ENCODE measurements around the gene SFXN1.

SFXN1 gene

DNA sequence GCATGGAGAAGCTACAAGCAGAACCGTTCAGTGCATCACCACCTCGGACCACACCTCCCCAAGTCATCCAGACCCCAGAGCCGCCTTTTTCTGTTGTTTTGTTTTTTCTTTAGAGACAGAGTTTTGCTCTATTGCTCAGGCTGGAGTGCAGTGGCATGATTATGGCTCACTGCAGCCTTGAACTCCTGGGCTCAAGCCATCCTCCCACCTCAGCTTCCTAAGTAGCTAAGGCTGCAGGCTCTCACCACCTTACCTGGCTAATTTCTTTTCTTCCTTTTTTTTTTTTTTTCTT, 13.5 kb upstream of the SFXN1 start:
- TF ChIP-seq EP300 (IDR thresholded peaks at IDR 0.05; ENCODE audit: borderline replicate concordance) (no peak), RAD21 (IDR thresholded peaks at IDR 0.05; ENCODE audit: low read depth) (no peak), TEAD4 (IDR thresholded peaks at IDR 0.05) (no peak), TAF1 (IDR thresholded peaks at IDR 0.05; ENCODE audit: low read depth) (no peak), YY1 (IDR thresholded peaks at IDR 0.05; ENCODE audit: low read depth) (no peak), CEBPB (IDR thresholded peaks at IDR 0.05) (no peak), CREB1 (IDR thresholded peaks at IDR 0.05; ENCODE audit: low read depth) (no peak), ZBTB7A (IDR thresholded peaks at IDR 0.05; ENCODE audit: low read depth) (no peak), TCF12 (IDR thresholded peaks at IDR 0.05; ENCODE audit: low read depth) (no peak), EGR1 (IDR thresholded peaks at IDR 0.05) (no peak), FOXM1 (IDR thresholded peaks at IDR 0.05; ENCODE audit: borderline replicate concordance, low read depth) (no peak), NFIC (IDR thresholded peaks at IDR 0.05) (no peak)
- TF ChIP-seq, protein P1, sequence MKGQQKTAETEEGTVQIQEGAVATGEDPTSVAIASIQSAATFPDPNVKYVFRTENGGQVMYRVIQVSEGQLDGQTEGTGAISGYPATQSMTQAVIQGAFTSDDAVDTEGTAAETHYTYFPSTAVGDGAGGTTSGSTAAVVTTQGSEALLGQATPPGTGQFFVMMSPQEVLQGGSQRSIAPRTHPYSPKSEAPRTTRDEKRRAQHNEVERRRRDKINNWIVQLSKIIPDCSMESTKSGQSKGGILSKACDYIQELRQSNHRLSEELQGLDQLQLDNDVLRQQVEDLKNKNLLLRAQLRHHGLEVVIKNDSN (IDR thresholded peaks at IDR 0.05): no peak
- TF ChIP-seq, protein P2, sequence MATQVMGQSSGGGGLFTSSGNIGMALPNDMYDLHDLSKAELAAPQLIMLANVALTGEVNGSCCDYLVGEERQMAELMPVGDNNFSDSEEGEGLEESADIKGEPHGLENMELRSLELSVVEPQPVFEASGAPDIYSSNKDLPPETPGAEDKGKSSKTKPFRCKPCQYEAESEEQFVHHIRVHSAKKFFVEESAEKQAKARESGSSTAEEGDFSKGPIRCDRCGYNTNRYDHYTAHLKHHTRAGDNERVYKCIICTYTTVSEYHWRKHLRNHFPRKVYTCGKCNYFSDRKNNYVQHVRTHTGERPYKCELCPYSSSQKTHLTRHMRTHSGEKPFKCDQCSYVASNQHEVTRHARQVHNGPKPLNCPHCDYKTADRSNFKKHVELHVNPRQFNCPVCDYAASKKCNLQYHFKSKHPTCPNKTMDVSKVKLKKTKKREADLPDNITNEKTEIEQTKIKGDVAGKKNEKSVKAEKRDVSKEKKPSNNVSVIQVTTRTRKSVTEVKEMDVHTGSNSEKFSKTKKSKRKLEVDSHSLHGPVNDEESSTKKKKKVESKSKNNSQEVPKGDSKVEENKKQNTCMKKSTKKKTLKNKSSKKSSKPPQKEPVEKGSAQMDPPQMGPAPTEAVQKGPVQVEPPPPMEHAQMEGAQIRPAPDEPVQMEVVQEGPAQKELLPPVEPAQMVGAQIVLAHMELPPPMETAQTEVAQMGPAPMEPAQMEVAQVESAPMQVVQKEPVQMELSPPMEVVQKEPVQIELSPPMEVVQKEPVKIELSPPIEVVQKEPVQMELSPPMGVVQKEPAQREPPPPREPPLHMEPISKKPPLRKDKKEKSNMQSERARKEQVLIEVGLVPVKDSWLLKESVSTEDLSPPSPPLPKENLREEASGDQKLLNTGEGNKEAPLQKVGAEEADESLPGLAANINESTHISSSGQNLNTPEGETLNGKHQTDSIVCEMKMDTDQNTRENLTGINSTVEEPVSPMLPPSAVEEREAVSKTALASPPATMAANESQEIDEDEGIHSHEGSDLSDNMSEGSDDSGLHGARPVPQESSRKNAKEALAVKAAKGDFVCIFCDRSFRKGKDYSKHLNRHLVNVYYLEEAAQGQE (IDR thresholded peaks at IDR 0.05; ENCODE audit: low read depth): no peak
- TF ChIP-seq, protein P3, sequence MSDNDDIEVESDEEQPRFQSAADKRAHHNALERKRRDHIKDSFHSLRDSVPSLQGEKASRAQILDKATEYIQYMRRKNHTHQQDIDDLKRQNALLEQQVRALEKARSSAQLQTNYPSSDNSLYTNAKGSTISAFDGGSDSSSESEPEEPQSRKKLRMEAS (IDR thresholded peaks at IDR 0.05): no peak

DNA sequence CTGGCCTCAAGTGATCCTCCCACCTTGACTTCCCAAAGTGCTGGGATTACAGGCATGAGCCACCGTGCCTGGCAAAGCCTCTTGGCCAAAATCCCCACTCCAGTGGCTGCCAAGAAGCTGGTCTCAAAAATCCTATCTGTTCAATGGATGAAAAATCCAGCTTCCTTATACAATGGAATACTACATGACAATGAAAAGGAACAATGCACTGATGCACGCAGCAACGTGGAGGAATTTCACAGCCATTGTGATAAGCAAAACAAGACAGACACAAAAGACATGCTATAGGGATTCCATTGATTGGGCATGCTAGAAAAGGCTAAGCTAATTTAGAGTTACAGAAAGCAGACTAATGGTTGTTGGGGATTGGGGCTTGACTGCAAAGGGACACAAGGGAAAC, 13.1 kb upstream of the SFXN1 start:
- TF ChIP-seq CEBPB (IDR thresholded peaks at IDR 0.05) (no peak), NFIC (IDR thresholded peaks at IDR 0.05) (no peak), CREB1 (IDR thresholded peaks at IDR 0.05; ENCODE audit: low read depth) (no peak), RAD21 (IDR thresholded peaks at IDR 0.05; ENCODE audit: low read depth) (no peak), EGR1 (IDR thresholded peaks at IDR 0.05) (no peak), TCF12 (IDR thresholded peaks at IDR 0.05; ENCODE audit: low read depth) (no peak), YY1 (IDR thresholded peaks at IDR 0.05; ENCODE audit: low read depth) (no peak), EP300 (IDR thresholded peaks at IDR 0.05; ENCODE audit: borderline replicate concordance) (no peak)
- TF ChIP-seq, protein P1 (IDR thresholded peaks at IDR 0.05): no peak

DNA sequence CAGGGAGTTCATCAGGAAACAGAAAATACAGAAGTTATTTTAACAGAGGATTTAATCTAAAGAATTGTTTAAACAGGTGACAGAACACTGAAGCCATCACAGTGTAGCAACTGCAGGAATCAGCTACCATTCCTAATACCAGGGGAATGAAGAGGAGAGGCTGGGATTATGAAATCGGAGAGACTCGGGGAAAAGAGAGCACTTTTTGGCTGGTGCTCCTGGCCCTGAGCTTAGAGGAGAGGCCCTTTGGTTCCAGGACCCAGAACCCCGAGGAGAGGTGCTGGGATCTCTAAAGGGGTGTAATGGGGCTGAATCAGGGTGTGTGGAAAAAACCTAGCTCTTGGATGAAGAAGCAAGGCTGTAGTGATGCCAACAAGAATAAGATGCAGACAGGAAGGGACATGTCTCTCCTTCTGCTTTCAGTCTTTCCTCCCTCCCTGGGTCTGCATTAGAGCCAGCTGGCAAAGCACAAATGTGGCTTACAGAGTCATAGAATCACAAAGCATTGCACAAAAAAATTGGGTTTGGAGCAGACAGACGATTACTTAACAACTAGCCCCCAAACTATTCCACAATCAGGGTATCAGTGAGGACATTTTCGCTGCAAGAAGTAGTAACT, 11.6 kb upstream of the SFXN1 start:
- no peak for TF ChIP-seq CREB1 (IDR thresholded peaks at IDR 0.05; ENCODE audit: low read depth)
- TF ChIP-seq, protein P2 (IDR thresholded peaks at IDR 0.05; ENCODE audit: low read depth): no peak
- TF ChIP-seq, protein P3 (IDR thresholded peaks at IDR 0.05): no peak
- TF ChIP-seq NFIC (IDR thresholded peaks at IDR 0.05): no peak
- no peak for TF ChIP-seq ZBTB7A (IDR thresholded peaks at IDR 0.05; ENCODE audit: low read depth)
- TF ChIP-seq, protein P1 (IDR thresholded peaks at IDR 0.05): no peak
- no peak for TF ChIP-seq TAF1 (IDR thresholded peaks at IDR 0.05; ENCODE audit: low read depth)
- TF ChIP-seq TCF12 (IDR thresholded peaks at IDR 0.05; ENCODE audit: low read depth): no peak
- no peak for TF ChIP-seq CEBPB (IDR thresholded peaks at IDR 0.05)
- TF ChIP-seq EGR1 (IDR thresholded peaks at IDR 0.05): no peak
- TF ChIP-seq TEAD4 (IDR thresholded peaks at IDR 0.05): no peak
- no peak for TF ChIP-seq EP300 (IDR thresholded peaks at IDR 0.05; ENCODE audit: borderline replicate concordance)
- no peak for TF ChIP-seq YY1 (IDR thresholded peaks at IDR 0.05; ENCODE audit: low read depth)
- TF ChIP-seq FOXM1 (IDR thresholded peaks at IDR 0.05; ENCODE audit: borderline replicate concordance, low read depth): no peak
- no peak for TF ChIP-seq RAD21 (IDR thresholded peaks at IDR 0.05; ENCODE audit: low read depth)

DNA sequence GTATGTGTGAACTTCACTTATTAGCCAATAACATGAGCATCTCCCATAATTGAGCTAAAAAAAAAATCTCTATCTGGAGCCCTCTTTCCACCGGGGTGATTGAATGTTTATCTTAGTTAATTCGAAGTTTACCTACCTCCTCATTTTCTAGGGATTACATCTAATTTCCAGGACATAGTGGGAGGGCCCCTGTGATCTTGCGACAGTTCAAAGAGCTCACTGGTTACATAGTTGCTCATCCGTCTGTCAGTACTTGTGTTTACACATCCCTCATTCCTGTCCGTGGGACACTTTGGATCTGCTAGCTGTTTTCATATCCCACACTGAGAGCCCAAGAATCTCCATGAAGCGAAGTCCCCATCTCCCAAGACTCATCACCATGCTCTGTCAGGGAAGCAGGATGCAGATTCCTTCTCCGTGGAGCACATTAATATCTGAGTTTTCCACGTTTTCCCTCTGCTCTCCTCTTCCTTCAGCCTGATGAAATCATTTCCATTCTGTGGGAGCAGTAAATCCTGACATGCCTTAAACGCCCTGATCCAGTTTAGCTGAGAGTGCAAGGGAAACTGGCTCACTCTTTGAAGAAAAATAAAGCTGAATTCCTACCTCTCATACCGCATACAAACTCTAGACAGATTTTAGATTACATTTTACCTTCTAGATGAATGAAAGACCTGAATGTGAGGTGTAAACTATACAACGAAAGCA, 10.2 kb upstream of the SFXN1 start:
- TF ChIP-seq YY1 (IDR thresholded peaks at IDR 0.05; ENCODE audit: low read depth) (no peak), EP300 (IDR thresholded peaks at IDR 0.05; ENCODE audit: borderline replicate concordance) (no peak), TEAD4 (IDR thresholded peaks at IDR 0.05) (no peak), EGR1 (IDR thresholded peaks at IDR 0.05) (no peak), ZBTB7A (IDR thresholded peaks at IDR 0.05; ENCODE audit: low read depth) (no peak), FOXM1 (IDR thresholded peaks at IDR 0.05; ENCODE audit: borderline replicate concordance, low read depth) (no peak), RAD21 (IDR thresholded peaks at IDR 0.05; ENCODE audit: low read depth) (no peak), CREB1 (IDR thresholded peaks at IDR 0.05; ENCODE audit: low read depth) (no peak), CEBPB (IDR thresholded peaks at IDR 0.05) (no peak), NFIC (IDR thresholded peaks at IDR 0.05) (no peak), TAF1 (IDR thresholded peaks at IDR 0.05; ENCODE audit: low read depth) (no peak), TCF12 (IDR thresholded peaks at IDR 0.05; ENCODE audit: low read depth) (no peak)
- TF ChIP-seq, protein P1 (IDR thresholded peaks at IDR 0.05): no peak
- TF ChIP-seq, protein P2 (IDR thresholded peaks at IDR 0.05; ENCODE audit: low read depth): no peak
- TF ChIP-seq, protein P3 (IDR thresholded peaks at IDR 0.05): no peak

Data from Ishikawa (cell line).